NCI-H146 treated with DMSO at 0.1 percent for 48 hours (cell line): ENCODE results near the gene KRTAP9-7.
"Not testable (repeated sequence)": the region's sequence is repeated elsewhere in the genome, so short reads cannot be mapped to it uniquely, and the experiment has no call there.

Source experiments
- DNase-seq: peaks from one replicate; lab custom pipeline; 2025; ENCODE audit not compliant: unreplicated experiment; lab: John Stamatoyannopoulos, UW

KRTAP9-7 gene, protein sequence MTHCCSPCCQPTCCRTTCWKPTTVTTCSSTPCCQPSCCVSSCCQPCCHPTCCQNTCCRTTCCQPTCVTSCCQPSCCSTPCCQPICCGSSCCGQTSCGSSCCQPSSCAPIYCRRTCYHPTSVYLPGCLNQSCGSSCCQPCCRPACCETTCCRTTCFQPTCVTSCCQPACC

GRCh38 chr17:41275648-41276190 is at the start of gene KRTAP9-7:
Gene KRTAP9-7 (plus strand): TSS chr17:41275698. CDS start chr17:41275698, 0 bp downstream.
- not testable (repeated sequence) for DNase-seq

GRCh38 chr17:41226051-41226450 is 49.4 kb upstream of the KRTAP9-7 start:
- DNase-seq: no peak

DNA sequence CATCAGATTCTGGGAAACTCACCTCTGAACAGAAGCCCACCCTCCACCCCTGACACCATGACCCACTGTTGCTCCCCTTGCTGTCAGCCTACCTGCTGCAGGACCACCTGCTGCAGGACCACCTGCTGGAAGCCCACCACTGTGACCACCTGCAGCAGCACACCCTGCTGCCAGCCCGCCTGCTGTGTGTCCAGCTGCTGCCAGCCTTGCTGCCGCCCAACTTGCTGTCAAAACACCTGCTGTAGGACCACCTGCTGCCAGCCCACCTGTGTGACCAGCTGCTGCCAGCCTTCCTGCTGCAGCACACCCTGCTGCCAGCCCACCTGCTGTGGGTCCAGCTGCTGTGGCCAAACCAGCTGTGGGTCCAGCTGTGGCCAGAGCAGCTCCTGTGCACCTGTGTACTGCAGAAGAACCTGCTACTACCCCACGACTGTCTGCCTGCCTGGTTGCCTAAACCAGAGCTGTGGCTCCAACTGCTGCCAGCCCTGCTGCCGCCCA is 48.9 kb upstream of the KRTAP9-7 start, which contains the start of gene KRTAP9-2:
Gene KRTAP9-2, plus strand, starts transcription at position 51 of the 498 bp plus-strand sequence. Its CDS starts 7 bp downstream, at position 58.
- DNase-seq: not testable (repeated sequence)

- no peak for DNase-seq
Observed at GRCh38 chr17:41230094-41230493, 45.4 kb upstream of the KRTAP9-7 start.

- DNase-seq: no peak
Observed at GRCh38 chr17:41231731-41232130, 43.8 kb upstream of the KRTAP9-7 start.

- DNase-seq: not testable (repeated sequence)
Observed at GRCh38 chr17:41232399-41233105, 42.9 kb upstream of the KRTAP9-7 start, which contains the start of gene KRTAP9-3. Gene KRTAP9-3 (plus strand): TSS chr17:41232449. CDS start chr17:41232502, 53 bp downstream.

GRCh38 chr17:41237116-41237515 is 38.4 kb upstream of the KRTAP9-7 start:
- not testable (repeated sequence) for DNase-seq

GRCh38 chr17:41237949-41238437 is 37.5 kb upstream of the KRTAP9-7 start, which contains the start of gene KRTAP9-8:
Gene KRTAP9-8 (plus strand): TSS chr17:41237999. CDS start chr17:41238052, 53 bp downstream.
- not testable (repeated sequence) for DNase-seq

GRCh38 chr17:41246995-41247787 is 28.3 kb upstream of the KRTAP9-7 start:
- not testable (repeated sequence) for DNase-seq

- DNase-seq: not testable (repeated sequence)
Observed at GRCh38 chr17:41249637-41250240, 25.8 kb upstream of the KRTAP9-7 start, which contains the start of gene KRTAP9-4. Gene KRTAP9-4 (plus strand): TSS chr17:41249687. CDS start chr17:41249721, 34 bp downstream.

GRCh38 chr17:41251261-41251660 is 24.2 kb upstream of the KRTAP9-7 start:
- DNase-seq: no peak

- no peak for DNase-seq
Observed at GRCh38 chr17:41254861-41255260, 20.6 kb upstream of the KRTAP9-7 start.

DNA sequence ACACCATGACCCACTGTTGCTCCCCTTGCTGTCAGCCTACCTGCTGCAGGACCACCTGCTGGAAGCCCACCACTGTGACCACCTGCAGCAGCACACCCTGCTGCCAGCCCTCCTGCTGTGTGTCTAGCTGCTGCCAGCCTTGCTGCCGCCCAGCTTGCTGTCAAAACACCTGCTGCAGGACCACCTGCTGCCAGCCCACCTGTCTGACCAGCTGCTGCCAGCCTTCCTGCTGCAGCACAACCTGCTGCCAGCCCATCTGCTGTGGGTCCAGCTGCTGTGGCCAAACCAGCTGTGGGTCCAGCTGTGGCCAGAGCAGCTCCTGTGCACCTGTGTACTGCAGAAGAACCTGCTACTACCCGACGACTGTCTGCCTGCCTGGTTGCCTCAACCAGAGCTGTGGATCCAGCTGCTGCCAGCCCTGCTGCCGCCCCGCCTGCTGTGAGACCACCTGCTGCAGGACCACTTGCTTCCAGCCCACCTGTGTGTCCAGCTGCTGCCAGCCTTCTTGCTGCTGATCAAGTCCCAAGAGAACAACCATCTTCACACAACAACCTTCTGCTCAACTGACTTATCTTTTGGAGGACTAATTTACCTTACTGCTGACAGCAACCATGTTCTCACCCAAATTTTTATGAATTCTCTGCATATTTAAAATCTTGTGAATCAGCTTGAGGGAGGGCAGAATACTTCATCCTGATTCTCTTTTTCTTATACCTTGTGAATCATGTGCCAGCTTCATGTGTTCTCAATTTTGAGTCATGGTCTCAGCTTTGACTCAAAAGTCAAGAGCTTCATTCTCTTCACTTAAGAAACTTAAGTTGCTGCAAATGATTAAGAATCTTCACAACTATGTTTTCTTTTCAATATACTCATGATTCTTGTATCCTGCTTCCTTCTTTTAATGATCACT is 19.9 kb upstream of the KRTAP9-7 start, which contains the start of gene KRTAP9-9:
Gene KRTAP9-9, plus strand, starts transcription at position 4 of the 910 bp plus-strand sequence.
- not testable (repeated sequence) for DNase-seq

DNA sequence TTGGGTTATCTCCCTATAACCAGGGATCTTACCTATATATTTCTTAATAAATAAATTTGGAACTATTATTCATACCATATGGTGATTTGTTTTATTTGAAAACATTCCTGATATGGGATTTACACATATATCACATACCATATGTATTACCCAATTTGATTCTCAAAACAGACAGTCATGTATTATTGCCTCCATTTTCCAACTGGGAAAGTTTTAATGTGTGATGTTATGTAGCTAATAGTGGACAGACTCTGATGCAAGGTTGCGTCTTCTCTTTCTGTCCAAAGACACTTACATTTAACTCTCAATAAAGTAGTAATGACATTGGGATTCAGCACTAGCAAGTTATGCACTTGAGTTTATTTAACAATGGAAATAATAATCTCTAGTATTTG is 19.2 kb upstream of the KRTAP9-7 start:
- no peak for DNase-seq

- DNase-seq: no peak
Observed at GRCh38 chr17:41258406-41258805, 17.1 kb upstream of the KRTAP9-7 start.

- no peak for DNase-seq
Observed at GRCh38 chr17:41263212-41263611, 12.3 kb upstream of the KRTAP9-7 start.

DNA sequence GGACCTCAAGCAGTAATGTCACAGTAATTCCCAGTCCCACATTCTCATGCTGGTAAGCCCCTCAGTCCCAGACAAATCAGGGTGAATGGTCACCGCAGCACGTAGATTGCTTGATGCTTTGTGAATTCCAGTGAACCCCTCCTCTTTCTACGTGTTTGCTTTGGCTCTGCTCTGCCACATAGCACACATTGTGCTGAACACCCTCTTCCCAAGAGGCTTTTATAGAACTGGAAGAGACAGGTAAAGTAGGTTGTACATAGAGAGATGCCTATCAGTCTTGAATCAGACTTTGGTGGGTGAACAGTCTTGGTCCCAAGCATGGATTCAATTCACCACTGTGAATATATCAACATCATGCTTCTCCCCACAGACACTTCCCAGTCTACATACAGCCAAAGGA is 10.9 kb upstream of the KRTAP9-7 start:
- DNase-seq: no peak

DNA sequence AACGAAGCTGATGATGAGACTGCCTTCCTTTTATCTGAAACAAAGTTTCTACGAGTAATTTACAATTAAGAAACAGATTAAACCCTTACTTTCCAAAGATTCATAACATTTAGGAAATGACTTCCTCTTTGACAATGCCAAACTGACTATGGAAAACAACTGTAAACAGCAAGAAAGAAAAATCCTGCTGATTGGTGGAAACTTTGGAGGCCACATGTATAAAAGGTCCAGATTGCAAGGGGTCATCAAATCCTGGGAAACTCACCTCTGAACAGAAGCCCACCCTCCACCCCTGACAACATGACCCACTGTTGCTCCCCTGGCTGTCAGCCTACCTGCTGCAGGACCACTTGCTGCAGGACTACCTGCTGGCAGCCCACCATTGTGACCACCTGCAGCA is 10.4 kb upstream of the KRTAP9-7 start, which contains the start of gene KRTAP9-6:
Gene KRTAP9-6, plus strand, starts transcription at position 301 of the 400 bp plus-strand sequence. Its CDS starts 0 bp downstream, at position 301.
- DNase-seq: no peak

DNA sequence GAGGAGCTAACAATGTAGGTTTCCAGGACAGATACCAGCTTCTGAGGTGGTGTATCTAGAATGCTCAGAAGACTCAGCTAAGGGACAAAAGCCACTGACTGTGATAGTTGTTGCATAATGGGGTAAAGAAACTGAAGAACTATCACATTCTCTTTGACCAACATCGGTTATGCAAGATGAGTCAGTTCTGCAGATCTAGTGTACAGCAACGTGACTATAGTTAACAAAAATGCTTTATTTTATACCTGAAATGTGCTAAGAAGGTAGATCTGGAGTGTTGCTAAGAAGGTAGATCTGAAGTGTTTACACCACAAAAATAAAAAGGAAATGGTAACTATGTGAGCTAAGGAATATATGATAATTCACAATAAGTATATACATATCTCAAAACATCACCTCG is 7.8 kb upstream of the KRTAP9-7 start:
- DNase-seq: no peak
